OCI-LY7 (cell line): ENCODE data around the gene RFT1. TPM values are rescaled to one million over a fixed set of nuclear protein-coding genes. Genes with fewer than 3 reads are reported as not detected.

ENCODE experiments used
- BruUV-seq: library from RNA; stranded (reverse); fragments of 400-500 nt; replicated peaks from 2 replicates; lab custom pipeline; 2021; lab: Mats Ljungman, UMichigan
- CTCF ChIA-PET: fragments of 300-600 bp; sonication (Branson Sonifier 250); formaldehyde crosslinking; loops from one replicate; lab custom pipeline; 2022; ENCODE audit warnings: antibody characterized with exemption; ENCODE audit not compliant: unreplicated experiment; lab: Charles Lee
- POLR2A ChIA-PET: fragments of 300-600 bp; sonication (Branson Sonifier 250); formaldehyde crosslinking; loops from one replicate; lab custom pipeline; 2022; ENCODE audit warnings: antibody characterized with exemption; lab: Charles Lee
- DNase-seq: peaks from one replicate; pipeline ENCODE4 v3.0.0-alpha.2; 2015; ENCODE audit warnings: low spot score
- H2AFZ ChIP-seq: fragments of 200-600 bp; sonication (generic), shearing (Covaris generic); 2 replicates; pipeline ENCODE4 v1.6.1; 2014; ENCODE audit warnings: mild to moderate bottlenecking, antibody characterized with exemption, low read length, moderate library complexity
- H3K27ac ChIP-seq: fragments of 200-600 bp; sonication (generic); 2 replicates; pipeline ENCODE4 v1.5.1; 2014; ENCODE audit warnings: mixed run types, low read depth, mild to moderate bottlenecking, moderate library complexity, low read length, inconsistent platforms; ENCODE audit not compliant: poor library complexity, severe bottlenecking
- H3K36me3 ChIP-seq: fragments of 200-600 bp; sonication (generic); 2 replicates; pipeline ENCODE4 v1.6.1; 2014; ENCODE audit warnings: mild to moderate bottlenecking, antibody characterized with exemption, low read length, moderate library complexity, mixed read lengths; ENCODE audit not compliant: insufficient read depth
- H3K4me1 ChIP-seq: fragments of 200-600 bp; sonication (generic); 2 replicates; pipeline ENCODE4 v1.5.1; 2014; ENCODE audit warnings: mild to moderate bottlenecking, low read length; ENCODE audit not compliant: insufficient read depth, poor library complexity, severe bottlenecking
- H3K4me2 ChIP-seq: fragments of 200-600 bp; sonication (generic); 2 replicates; pipeline ENCODE4 v1.6.1; 2014; ENCODE audit warnings: mild to moderate bottlenecking, low read length
- H3K4me3 ChIP-seq: fragments of 200-600 bp; sonication (generic); 2 replicates; pipeline ENCODE4 v1.5.1; 2014; ENCODE audit warnings: mild to moderate bottlenecking, low read depth, low read length; ENCODE audit not compliant: poor library complexity, severe bottlenecking
- H3K79me2 ChIP-seq: fragments of 200-600 bp; sonication (generic); 2 replicates; pipeline ENCODE4 v1.6.1; 2016; ENCODE audit warnings: low read depth, mild to moderate bottlenecking, low read length, moderate library complexity, mixed read lengths; ENCODE audit not compliant: insufficient read depth
- H3K9me2 ChIP-seq: fragments of 200-600 bp; sonication (generic); 2 replicates; pipeline ENCODE4 v1.6.1; 2016; ENCODE audit warnings: mild to moderate bottlenecking, low read length, mixed read lengths; ENCODE audit not compliant: insufficient read depth
- H3K9me3 ChIP-seq: fragments of 200-600 bp; sonication (generic); 2 replicates; pipeline ENCODE4 v1.6.1; 2014; ENCODE audit warnings: mild to moderate bottlenecking, mixed run types, low read length, mixed read lengths
- H4K20me1 ChIP-seq: fragments of 200-600 bp; sonication (generic); 2 replicates; pipeline ENCODE4 v1.6.1; 2014; ENCODE audit warnings: mild to moderate bottlenecking, antibody characterized with exemption, low read length, moderate library complexity, mixed read lengths; ENCODE audit not compliant: insufficient read depth
- CTCF ChIP-seq: fragments of 200-600 bp; sonication (generic); conservative IDR thresholded peaks from 2 replicates; pipeline ENCODE4 v1.5.1; 2014; ENCODE audit warnings: mild to moderate bottlenecking, antibody characterized with exemption, low read length, moderate library complexity, mixed read lengths
- EZH2phosphoT487 ChIP-seq: fragments of 200-600 bp; sonication (generic); IDR thresholded peaks from 2 replicates; pipeline ENCODE4 v1.6.1; 2018; ENCODE audit warnings: low read depth, borderline replicate concordance, mild to moderate bottlenecking, mixed run types, antibody characterized with exemption, low read length, moderate library complexity, mixed read lengths
- intact Hi-C: fragments of 100-400 bp; cut with micrococcal nuclease; formaldehyde crosslinking; loops from one replicate; pipeline ENCODE4 v1.10.0; 2022; ENCODE audit not compliant: unreplicated experiment
- total RNA-seq, 2 experiments: library from RNA; depleted of rRNA in 1 of 2; stranded (reverse); fragments of >200 nt in 1 of 2; shearing (Covaris generic) in 1 of 2; gene quantifications; 2 replicates each; pipeline ENCODE4 v1.2.3, GENCODE V29; 2014 to 2022

The RFT1 gene
- total RNA-seq, 2 experiments from 2014 or later: 9.9 to 34.7 TPM

DNA sequence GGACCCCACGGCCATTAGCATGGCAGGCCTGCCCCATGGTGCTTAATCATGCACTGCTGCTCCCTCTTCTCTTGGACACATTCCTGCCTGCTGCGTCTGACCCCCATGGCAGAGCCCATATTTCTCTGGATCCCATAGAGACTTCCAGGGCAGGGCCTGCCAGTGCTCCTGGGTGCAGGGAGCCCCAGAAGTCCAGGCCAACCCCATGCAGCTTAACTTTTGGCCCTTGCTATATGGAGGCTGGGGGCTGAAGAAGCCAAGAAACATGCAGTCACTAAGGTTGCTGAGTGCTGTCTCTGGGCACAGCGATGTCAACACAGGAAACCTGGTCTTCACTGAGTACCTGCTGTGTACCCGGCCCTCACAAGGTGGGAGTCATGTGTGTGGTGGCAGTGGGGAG is 19.5 kb upstream of the RFT1 start:
- no peak overlapping the region for H3K27ac ChIP-seq
- H3K4me1 ChIP-seq: no peaks in the 10 kb centered on the region
- no peak for DNase-seq
- TF ChIP-seq EZH2phosphoT487 (no peak), CTCF (no peak)
- BruUV-seq: no TSS peak
- H3K4me2 ChIP-seq: no peak overlapping the region
- H4K20me1 ChIP-seq: no peaks in the 10 kb centered on the region
- H2AFZ ChIP-seq: no peak overlapping the region
- H3K9me3 ChIP-seq: no peaks in the 10 kb centered on the region
- H3K9me2 ChIP-seq: no peaks in the 10 kb centered on the region
- POLR2A ChIA-PET: interaction anchor here (0.8 kb wide), 1 partner anchor 14 kb away, joined by 3 read pairs; no protein-coding TSS in a partner anchor
- no peak overlapping the region for H3K4me3 ChIP-seq
- intact Hi-C loops: no loop called here
- H3K79me2 ChIP-seq: no peaks in the 10 kb centered on the region
- CTCF ChIA-PET: no interaction called here
- H3K36me3 ChIP-seq: no peaks in the 10 kb centered on the region

DNA sequence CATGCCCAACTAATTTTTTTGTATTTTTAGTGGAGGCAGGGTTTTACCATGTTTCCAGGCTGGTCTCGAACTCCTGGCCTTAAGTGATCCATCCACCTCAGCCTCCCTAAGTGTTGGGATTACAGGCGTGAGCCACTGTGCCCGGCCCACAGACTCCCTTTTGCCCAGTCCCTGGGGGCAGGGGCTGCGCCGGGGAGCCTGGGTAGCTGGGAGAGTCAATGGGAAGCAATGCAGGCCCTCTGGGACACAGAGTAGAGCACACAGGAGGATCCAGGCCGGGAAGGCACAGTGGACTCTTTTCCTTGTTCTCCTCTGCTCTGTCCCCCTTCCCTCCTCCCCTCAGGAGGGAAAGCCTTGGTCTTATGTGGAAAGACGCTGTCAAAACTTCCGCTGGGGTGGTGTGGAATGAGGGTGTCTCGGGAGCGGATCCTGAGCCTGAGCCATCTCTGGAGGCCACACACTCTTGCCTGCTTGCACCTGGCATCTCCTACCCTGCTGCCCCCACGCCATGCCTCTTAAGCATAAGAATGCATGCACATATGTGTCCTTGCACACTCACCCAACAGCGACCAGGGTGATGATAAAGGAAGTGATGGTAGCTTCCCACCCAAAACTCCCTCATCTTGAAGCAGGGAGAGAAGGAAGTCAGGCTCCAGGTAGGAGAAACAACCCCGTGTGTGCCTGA is 18.9 kb upstream of the RFT1 start:
- Histone ChIP-seq H2AFZ (no peak overlapping the region), H3K79me2 (no peaks in the 10 kb centered on the region), H3K4me1 (no peaks in the 10 kb centered on the region), H3K27ac (no peak overlapping the region), H3K4me2 (no peak overlapping the region), H3K9me3 (no peaks in the 10 kb centered on the region), H3K36me3 (no peaks in the 10 kb centered on the region), H3K4me3 (no peak overlapping the region), H3K9me2 (no peaks in the 10 kb centered on the region), H4K20me1 (no peaks in the 10 kb centered on the region)
- TF ChIP-seq EZH2phosphoT487 (no peak), CTCF (no peak)
- ChIA-PET CTCF (no interaction called here), POLR2A (interaction anchor here (0.8 kb wide), 1 partner anchor 13 kb away, joined by 3 read pairs; no protein-coding TSS in a partner anchor)
- DNase-seq: no peak
- intact Hi-C loops: no loop called here
- BruUV-seq: no TSS peak

- intact Hi-C loops: no loop called here
- H3K27ac ChIP-seq: no peak overlapping the region
- H2AFZ ChIP-seq: no peak overlapping the region
- ChIA-PET POLR2A (interaction anchor here (0.7 to 1.1 kb wide), 2 partner anchors 10 to 22 kb away, joined by 3 to 6 read pairs; no protein-coding TSS in a partner anchor), CTCF (interaction anchor here (0.6 kb wide), 1 partner anchor 1184 kb away, joined by 3 read pairs; no protein-coding TSS in a partner anchor)
- no peak for DNase-seq
- no peaks in the 10 kb centered on the region for H3K36me3 ChIP-seq
- no peaks in the 10 kb centered on the region for H3K9me3 ChIP-seq
- H3K79me2 ChIP-seq: no peaks in the 10 kb centered on the region
- TF ChIP-seq EZH2phosphoT487: no peak
- TF ChIP-seq CTCF: no peak
- BruUV-seq: no TSS peak
- no peaks in the 10 kb centered on the region for H4K20me1 ChIP-seq
- no peak overlapping the region for H3K4me2 ChIP-seq
- no peak overlapping the region for H3K4me3 ChIP-seq
- no peaks in the 10 kb centered on the region for H3K4me1 ChIP-seq
- no peaks in the 10 kb centered on the region for H3K9me2 ChIP-seq
Measured at GRCh38 chr3:53147903-53148400, 17.7 kb upstream of the RFT1 start.
